ENCODE measurements around the gene ATF7.

ATF7 gene

DNA sequence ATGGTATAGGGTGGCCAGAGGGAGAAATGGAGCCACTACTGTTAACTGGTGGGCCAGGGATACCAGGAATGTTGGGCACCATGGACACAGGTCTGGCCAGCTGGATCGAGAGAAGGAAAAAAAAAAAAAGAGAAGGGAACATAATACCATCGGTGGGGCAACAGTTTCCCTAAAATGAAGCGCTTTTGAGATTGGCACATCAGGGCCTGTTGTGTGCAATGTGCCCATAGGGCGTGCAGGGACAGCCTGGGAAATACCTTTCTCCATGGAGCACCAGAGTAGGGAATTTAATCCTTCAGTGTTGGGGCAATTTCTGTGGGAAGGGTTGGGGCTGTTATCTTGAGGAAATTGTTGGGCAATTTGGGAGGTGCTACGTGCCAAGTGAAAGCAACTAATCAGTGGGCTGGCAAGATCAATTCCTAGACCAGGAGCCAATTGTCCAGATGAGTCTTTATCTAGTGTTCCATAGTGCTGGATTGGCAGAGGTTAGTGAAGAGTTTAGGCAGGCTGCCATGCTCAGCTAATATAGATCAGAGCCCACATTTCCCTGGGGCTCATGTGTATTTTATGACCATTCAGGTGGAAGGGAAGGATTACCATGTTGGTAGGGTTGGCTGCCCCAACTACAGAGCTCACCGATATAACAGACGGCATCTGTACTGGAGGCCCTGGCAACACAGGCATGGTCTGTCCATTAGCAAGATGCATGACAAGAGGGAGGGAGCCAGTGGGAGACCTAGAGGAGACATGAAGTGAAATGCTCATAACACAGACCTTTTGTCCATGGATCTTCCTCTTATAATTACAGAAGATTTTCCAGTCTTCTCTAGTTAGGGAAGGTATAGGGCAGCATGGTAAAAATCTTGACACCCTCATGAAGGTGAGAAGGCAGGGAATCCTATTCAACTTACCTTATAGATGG, 93.4 kb downstream of the ATF7 start:
- peaks cover 56% of the 10 kb centered on the region for H3K36me3 ChIP-seq (ENCODE audit: insufficient read depth, low read length)
- no peak overlapping the region for H3K4me3 ChIP-seq
- no peak for DNase-seq (ENCODE audit: low read depth, low spot score)
- TF ChIP-seq EZH2 (IDR thresholded peaks at IDR 0.05) (no peak), POLR2AphosphoS5 (IDR thresholded peaks at IDR 0.05; ENCODE audit: borderline replicate concordance, low read depth, low read length) (no peak), FOXP2 (optimal IDR thresholded peaks at IDR 0.05; ENCODE audit: control extremely low read depth, extremely low read length, insufficient read depth) (no peak)
- H3K9me3 ChIP-seq (ENCODE audit: low read depth, low read length) = no peaks in the 10 kb centered on the region
- H3K27ac ChIP-seq = no peak overlapping the region
- no peak overlapping the region for H3K9ac ChIP-seq (ENCODE audit: insufficient read length)

DNA sequence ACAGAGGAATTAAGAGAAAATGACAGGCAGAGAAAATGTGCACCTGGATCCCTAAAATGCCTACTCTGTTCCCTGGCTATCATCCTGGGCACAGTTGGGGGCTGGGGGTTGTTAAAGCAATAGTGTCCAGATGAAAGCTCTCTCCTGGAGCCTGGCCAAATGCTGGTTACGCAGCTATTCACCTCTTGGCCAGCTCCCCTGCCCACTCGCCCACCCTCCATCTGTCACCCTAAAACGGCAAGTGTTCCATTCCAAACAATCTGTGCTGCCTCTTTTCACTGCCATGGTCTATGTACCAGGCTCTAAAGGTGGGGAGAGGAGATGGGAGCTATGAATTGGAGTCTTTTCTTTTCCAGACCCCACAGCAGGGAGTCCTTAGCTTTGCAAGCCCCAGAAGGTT, 94.2 kb downstream of the ATF7 start:
- no peak overlapping the region for H3K9ac ChIP-seq (ENCODE audit: insufficient read length)
- H3K4me3 ChIP-seq = no peak overlapping the region

GRCh38 chr12:53530920-53531319, 95.3 kb downstream of the ATF7 start:
- Histone ChIP-seq H3K9me3 (ENCODE audit: low read depth, low read length) (no peaks in the 10 kb centered on the region), H3K4me3 (no peak overlapping the region), H3K27ac (no peak overlapping the region), H3K36me3 (ENCODE audit: insufficient read depth, low read length) (peaks cover 48% of the 10 kb centered on the region), H3K9ac (ENCODE audit: insufficient read length) (no peak overlapping the region)
- TF ChIP-seq EZH2 (IDR thresholded peaks at IDR 0.05) = no peak
- TF ChIP-seq POLR2AphosphoS5 (IDR thresholded peaks at IDR 0.05; ENCODE audit: borderline replicate concordance, low read depth, low read length) = no peak
- no peak for TF ChIP-seq FOXP2 (optimal IDR thresholded peaks at IDR 0.05; ENCODE audit: control extremely low read depth, extremely low read length, insufficient read depth)
- no peak for DNase-seq (ENCODE audit: low read depth, low spot score)

More for the DNA sequence above, 94.2 kb downstream of the ATF7 start:
- Histone ChIP-seq H3K27ac (no peak overlapping the region), H3K36me3 (ENCODE audit: insufficient read depth, low read length) (peaks cover 52% of the 10 kb centered on the region), H3K9me3 (ENCODE audit: low read depth, low read length) (no peaks in the 10 kb centered on the region)
- no peak for TF ChIP-seq EZH2 (IDR thresholded peaks at IDR 0.05)
- TF ChIP-seq POLR2AphosphoS5 (IDR thresholded peaks at IDR 0.05; ENCODE audit: borderline replicate concordance, low read depth, low read length) = no peak
- no peak for TF ChIP-seq FOXP2 (optimal IDR thresholded peaks at IDR 0.05; ENCODE audit: control extremely low read depth, extremely low read length, insufficient read depth)
- no peak for DNase-seq (ENCODE audit: low read depth, low spot score)

GRCh38 chr12:53530061-53530460, 96.1 kb downstream of the ATF7 start:
- Histone ChIP-seq H3K4me3 (no peak overlapping the region), H3K9me3 (ENCODE audit: low read depth, low read length) (no peaks in the 10 kb centered on the region), H3K36me3 (ENCODE audit: insufficient read depth, low read length) (peaks cover 42% of the 10 kb centered on the region), H3K27ac (no peak overlapping the region), H3K9ac (ENCODE audit: insufficient read length) (no peak overlapping the region)
- DNase-seq (ENCODE audit: low read depth, low spot score) = no peak
- TF ChIP-seq POLR2AphosphoS5 (IDR thresholded peaks at IDR 0.05; ENCODE audit: borderline replicate concordance, low read depth, low read length) (no peak), EZH2 (IDR thresholded peaks at IDR 0.05) (no peak), FOXP2 (optimal IDR thresholded peaks at IDR 0.05; ENCODE audit: control extremely low read depth, extremely low read length, insufficient read depth) (no peak)

GRCh38 chr12:53524476-53524875, 101.7 kb downstream of the ATF7 start:
- Histone ChIP-seq H3K9me3 (ENCODE audit: low read depth, low read length) (no peaks in the 10 kb centered on the region), H3K9ac (ENCODE audit: insufficient read length) (no peak overlapping the region), H3K4me3 (no peak overlapping the region), H3K36me3 (ENCODE audit: insufficient read depth, low read length) (peaks cover 42% of the 10 kb centered on the region), H3K27ac (no peak overlapping the region)
- TF ChIP-seq FOXP2 (optimal IDR thresholded peaks at IDR 0.05; ENCODE audit: control extremely low read depth, extremely low read length, insufficient read depth) (no peak), POLR2AphosphoS5 (IDR thresholded peaks at IDR 0.05; ENCODE audit: borderline replicate concordance, low read depth, low read length) (no peak), EZH2 (IDR thresholded peaks at IDR 0.05) (no peak)
- DNase-seq (ENCODE audit: low read depth, low spot score) = no peak

DNA sequence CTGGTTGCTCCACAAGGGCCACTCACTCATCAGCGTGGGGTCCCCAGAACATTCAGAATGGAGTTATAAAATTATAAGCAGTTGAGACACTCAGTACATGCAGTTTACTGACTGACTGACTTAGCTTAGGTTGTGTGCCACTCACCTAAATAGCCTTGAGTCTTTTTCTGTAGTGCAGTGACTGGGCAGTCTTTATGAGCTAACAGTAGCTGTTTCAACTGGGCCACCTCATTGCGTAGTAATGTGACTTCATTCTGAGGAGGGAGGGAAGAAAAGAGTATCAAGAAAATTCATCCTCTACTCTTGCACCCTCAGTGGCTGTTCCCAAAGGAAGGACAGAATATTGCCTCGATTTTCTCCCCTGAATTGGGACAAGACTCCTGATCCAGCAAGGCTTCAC, 103.1 kb downstream of the ATF7 start:
- Histone ChIP-seq H3K9me3 (ENCODE audit: low read depth, low read length) (no peaks in the 10 kb centered on the region), H3K27ac (no peak overlapping the region), H3K9ac (ENCODE audit: insufficient read length) (no peak overlapping the region), H3K36me3 (ENCODE audit: insufficient read depth, low read length) (peaks cover 48% of the 10 kb centered on the region), H3K4me3 (no peak overlapping the region)
- TF ChIP-seq EZH2 (IDR thresholded peaks at IDR 0.05) = no peak
- no peak for TF ChIP-seq POLR2AphosphoS5 (IDR thresholded peaks at IDR 0.05; ENCODE audit: borderline replicate concordance, low read depth, low read length)
- no peak for TF ChIP-seq FOXP2 (optimal IDR thresholded peaks at IDR 0.05; ENCODE audit: control extremely low read depth, extremely low read length, insufficient read depth)
- DNase-seq (ENCODE audit: low read depth, low spot score) = no peak

DNA sequence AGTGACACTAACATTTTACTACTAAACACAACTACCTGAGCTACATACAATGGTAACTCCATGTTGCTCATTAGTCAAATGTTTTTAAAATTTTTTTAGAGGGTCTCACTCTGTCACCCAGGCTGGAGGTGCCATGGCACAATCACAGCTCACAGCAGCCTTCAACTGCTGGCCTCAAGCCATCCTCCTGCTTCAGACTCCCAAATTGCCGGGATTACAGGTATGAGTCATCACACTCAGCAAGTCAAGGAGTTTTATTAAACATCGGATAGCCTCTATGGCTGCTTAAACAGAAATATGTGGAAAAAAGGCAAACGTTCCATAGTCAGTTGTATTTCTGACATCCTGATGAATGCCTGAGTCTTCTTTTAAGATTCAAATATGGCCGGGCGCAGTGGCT, 107.8 kb downstream of the ATF7 start:
- Histone ChIP-seq H3K27ac (no peak overlapping the region), H3K9me3 (ENCODE audit: low read depth, low read length) (no peaks in the 10 kb centered on the region), H3K36me3 (ENCODE audit: insufficient read depth, low read length) (peaks cover 75% of the 10 kb centered on the region), H3K4me3 (no peak overlapping the region), H3K9ac (ENCODE audit: insufficient read length) (no peak overlapping the region)
- no peak for DNase-seq (ENCODE audit: low read depth, low spot score)
- TF ChIP-seq FOXP2 (optimal IDR thresholded peaks at IDR 0.05; ENCODE audit: control extremely low read depth, extremely low read length, insufficient read depth) = no peak

DNA sequence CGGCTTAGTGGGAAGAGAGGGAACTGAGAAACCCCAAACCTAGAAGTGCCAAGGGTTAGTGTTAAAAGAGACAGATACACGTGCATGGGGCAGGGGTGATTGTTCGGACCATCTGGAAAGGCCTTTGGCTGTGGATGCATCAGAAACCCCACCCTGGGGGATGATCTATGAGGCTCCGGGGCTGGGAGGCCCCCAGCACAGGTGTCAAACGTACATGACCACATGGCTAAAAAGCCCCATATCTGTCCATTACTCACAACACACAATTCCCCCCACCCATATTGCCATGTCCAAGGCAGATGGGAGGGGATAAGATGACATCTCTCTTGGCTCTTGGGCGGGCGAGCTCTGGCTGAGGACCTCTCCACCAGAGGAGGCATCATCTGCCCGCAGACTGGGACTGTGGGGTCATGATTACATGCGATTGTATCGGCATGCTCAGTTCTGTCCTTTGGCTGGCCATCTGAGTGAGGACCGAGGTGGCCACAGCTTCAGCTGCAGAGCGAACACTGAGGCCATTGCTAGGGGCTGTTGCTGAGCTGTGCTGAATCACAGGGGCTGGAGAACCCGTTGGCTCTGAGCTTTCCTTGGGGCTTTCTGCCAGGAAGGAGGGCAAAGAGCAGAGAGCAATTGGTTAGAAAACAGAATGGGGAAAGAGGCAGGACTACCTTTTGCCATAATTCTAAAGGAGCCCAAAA, 109.3 kb downstream of the ATF7 start:
- Histone ChIP-seq H3K4me3 (no peak overlapping the region), H3K27ac (no peak overlapping the region), H3K36me3 (ENCODE audit: insufficient read depth, low read length) (peaks cover 70% of the 10 kb centered on the region), H3K9me3 (ENCODE audit: low read depth, low read length) (no peaks in the 10 kb centered on the region), H3K9ac (ENCODE audit: insufficient read length) (no peak overlapping the region)
- TF ChIP-seq FOXP2 (optimal IDR thresholded peaks at IDR 0.05; ENCODE audit: control extremely low read depth, extremely low read length, insufficient read depth) (no peak), EZH2 (IDR thresholded peaks at IDR 0.05) (no peak), POLR2AphosphoS5 (IDR thresholded peaks at IDR 0.05; ENCODE audit: borderline replicate concordance, low read depth, low read length) (no peak)
- no peak for DNase-seq (ENCODE audit: low read depth, low spot score)
